K562 (cell line): ENCODE measurements around the gene SIDT2. TPM values are rescaled to one million over a fixed set of nuclear protein-coding genes. Genes with fewer than 3 reads are reported as not detected.
A peak's percentile ranks its signal among the peaks of the same experiment; 100 is the strongest.

Experiments used
- ATAC-seq: fragments of 200-7000 bp; cut with Tn5 transposase; 3 replicates; pipeline ENCODE4 v1.9.1; 2020; ENCODE audit warnings: moderate library complexity
- BruUV-seq: library from RNA; stranded (reverse); fragments of 400-500 nt; replicated peaks from 2 replicates; lab custom pipeline; 2021; lab: Mats Ljungman, UMichigan
- CTCF ChIA-PET: fragments of 300-600 bp; formaldehyde crosslinking; extraction: SDS; loops from one replicate; lab custom pipeline; 2021; ENCODE audit warnings: low intra/inter-chr PET ratio; lab: Yijun Ruan, JAX
- POLR2A ChIA-PET: fragments of 300-600, 350-650 bp; sonication (Branson Sonifier 250); formaldehyde crosslinking; extraction: SDS; loops from one replicate; lab custom pipeline; 2021; ENCODE audit warnings: antibody characterized with exemption, inconsistent platforms; lab: Yijun Ruan, JAX
- DNase-seq, 4 experiments: peaks; one replicate each; pipeline versions ENCODE4 v3.0.0 to v3.0.0-alpha.2; 2011 to 2018; ENCODE audit warnings: low spot score in 3 of 4, mixed read lengths in 3 of 4; ENCODE audit errors: extremely low read depth in 1 of 4
- FAIRE-seq: peaks from 2 replicates; lab custom pipeline; 2011; peaks lifted over from hg19 to GRCh38; lab: Jason Lieb, UNC
- H2AFZ ChIP-seq: 2 replicates; pipeline ENCODE4 v1.6.0; 2011; ENCODE audit warnings: low read depth, low read length, control low read depth, inconsistent platforms
- H3K27ac ChIP-seq: fragments of 200-600 bp; 3 replicates; pipeline ENCODE4 v1.8.0; 2011; ENCODE audit warnings: low read depth, mild to moderate bottlenecking, control low read depth, inconsistent platforms, low read length, moderate library complexity, mixed read lengths; ENCODE audit errors: extremely low read depth
- H3K27me3 ChIP-seq, 2 experiments: fragments of 300-600 bp in 1 of 2; 2 replicates in 1 of 2; 3 replicates in 1 of 2; pipeline versions ENCODE4 v1.6.0 to v1.8.0; 2011; ENCODE audit warnings: inconsistent platforms in 2 of 2, low read length in 2 of 2, mild to moderate bottlenecking in 1 of 2, mixed read lengths in 1 of 2, moderate library complexity in 1 of 2; ENCODE audit not compliant: control insufficient read depth in 2 of 2, insufficient read depth in 2 of 2
- H3K36me3 ChIP-seq: fragments of 300-600 bp; 3 replicates; pipeline ENCODE4 v1.8.0; 2011; ENCODE audit warnings: mild to moderate bottlenecking, low read length, inconsistent platforms; ENCODE audit not compliant: control insufficient read depth, insufficient read depth
- H3K4me1 ChIP-seq, 2 experiments: fragments of 200-600 bp in 1 of 2; replicated peaks in 1 of 2; 2 replicates in 1 of 2; 3 replicates in 1 of 2; pipeline versions ENCODE4 v1.5.1 to v1.8.0; 2011; ENCODE audit warnings: inconsistent platforms in 2 of 2, low read length in 2 of 2, mild to moderate bottlenecking in 1 of 2, mixed read lengths in 1 of 2, moderate library complexity in 1 of 2; ENCODE audit not compliant: control insufficient read depth in 2 of 2, insufficient read depth in 2 of 2
- H3K4me2 ChIP-seq: 2 replicates; pipeline ENCODE4 v1.6.1; 2011; ENCODE audit warnings: low read length, control low read depth, inconsistent platforms, mixed read lengths; ENCODE audit not compliant: insufficient read depth
- H3K4me3 ChIP-seq: fragments of 200-600 bp; sonication (generic), shearing (Covaris generic); 2 replicates; pipeline ENCODE4 v1.5.1; 2016; ENCODE audit warnings: control low read depth, inconsistent platforms
- H3K79me2 ChIP-seq: fragments of 200-600 bp; 3 replicates; pipeline ENCODE4 v1.8.0; 2011; ENCODE audit warnings: low read length, inconsistent platforms; ENCODE audit not compliant: control insufficient read depth, insufficient read depth
- H3K9ac ChIP-seq, 2 experiments: 2 replicates each; pipeline versions ENCODE4 v1.6.0 to v1.6.1; 2011; ENCODE audit warnings: low read depth in 2 of 2, low read length in 2 of 2, control low read depth in 1 of 2, inconsistent platforms in 1 of 2, mild to moderate bottlenecking in 1 of 2, mixed read lengths in 1 of 2; ENCODE audit not compliant: insufficient read depth in 1 of 2
- H3K9me1 ChIP-seq: one replicate; pipeline ENCODE4 v1.6.0; 2011; ENCODE audit warnings: inconsistent platforms, mild to moderate bottlenecking, low read length, moderate library complexity; ENCODE audit not compliant: control insufficient read depth, insufficient read depth
- H3K9me3 ChIP-seq: replicated peaks from 2 replicates; pipeline ENCODE4 v1.5.1; 2011; ENCODE audit warnings: low read depth, low read length, inconsistent platforms; ENCODE audit not compliant: control insufficient read depth, insufficient read depth
- H4K20me1 ChIP-seq: replicated peaks from 2 replicates; pipeline ENCODE4 v1.6.1; 2011; ENCODE audit warnings: low read length, inconsistent platforms, mixed read lengths; ENCODE audit not compliant: control insufficient read depth, insufficient read depth
- NFATC3 ChIP-seq: fragments of 450-650 bp; IDR thresholded peaks from 2 replicates; pipeline ENCODE4 v1.6.1; 2017; ENCODE audit warnings: mild to moderate bottlenecking
- POLR2G ChIP-seq: fragments of 200-400 bp; formaldehyde crosslinking; IDR thresholded peaks from 2 replicates; pipeline ENCODE4 v1.6.1; 2017; ENCODE audit warnings: low read depth, mild to moderate bottlenecking, antibody characterized with exemption, low read length, moderate library complexity
- PPARD ChIP-seq: fragments of 250-450 bp; sonication (Bioruptor Pico); IDR thresholded peaks from 2 replicates; pipeline ENCODE4 v1.8.0; 2022; ENCODE audit warnings: inconsistent platforms, mild to moderate bottlenecking, moderate library complexity
- RAD21 ChIP-seq, 2 experiments: fragments of 250-450 bp in 1 of 2; fragments of 450-650 bp in 1 of 2; sonication (Bioruptor Pico) in 1 of 2; formaldehyde crosslinking in 1 of 2; IDR thresholded peaks in 1 of 2; conservative IDR thresholded peaks in 1 of 2; 2 replicates each; pipeline versions ENCODE4 v1.4.0 to v1.8.0; 2020 to 2022; ENCODE audit warnings: mild to moderate bottlenecking in 2 of 2, moderate library complexity in 1 of 2
- RBFOX2 ChIP-seq: fragments of 200-400 bp; formaldehyde crosslinking; IDR thresholded peaks from 2 replicates; pipeline ENCODE4 v1.6.1; 2017; ENCODE audit warnings: low read depth, mild to moderate bottlenecking, low read length, moderate library complexity
- SMC3 ChIP-seq: conservative IDR thresholded peaks from 2 replicates; pipeline ENCODE4 v1.6.1; 2011; ENCODE audit warnings: low read depth, low read length, improper control_type of control experiment; ENCODE audit not compliant: insufficient read depth
- SPI1 ChIP-seq: IDR thresholded peaks from 2 replicates; pipeline ENCODE4 v1.6.1; 2011; ENCODE audit warnings: low read depth, low read length, control low read depth, borderline replicate concordance
- XRCC3 ChIP-seq: fragments of 450-650 bp; IDR thresholded peaks from 2 replicates; pipeline ENCODE4 v1.6.1; 2017; ENCODE audit warnings: mild to moderate bottlenecking, moderate library complexity
- ZNF766 ChIP-seq: fragments of 200-800 bp; sonication (Bioruptor generic); conservative IDR thresholded peaks from 2 replicates; pipeline ENCODE4 v1.6.1; 2016; ENCODE audit warnings: missing genetic modification characterization, missing compliant biosample characterization
- WGBS: fragments of 100-300 bp; shearing (Covaris generic); methylation state at CpG from one replicate; pipeline ENCODE4 v1.1.6; 2016; ENCODE audit warnings: low coverage, mixed read lengths; ENCODE audit not compliant: insufficient coverage; ENCODE audit errors: missing lambda C conversion rate; 5-methylcytosine and 5-hydroxymethylcytosine counted together
- in situ Hi-C: fragments of 300-500 bp; cut with MboI; formaldehyde crosslinking; loops from 4 replicates; pipeline ENCODE4 v1.15.0; 2018; ENCODE audit warnings: inconsistent platforms, mixed read lengths
- intact Hi-C: fragments of 100-400 bp; cut with micrococcal nuclease; formaldehyde crosslinking; loops from 2 replicates; pipeline ENCODE4 v1.14.2; 2022
- polyA plus RNA-seq, 8 experiments: library from polyadenylated mRNA; depleted of rRNA in 4 of 8; stranded (reverse) in 5 of 8; unstranded in 3 of 8; fragments of >200 nt; fragmentation: Nextera tagmentation in 2 of 8; fragmentation: Illumina TruSeq in 1 of 8; extraction: Ambion mirVana in 2 of 8; extraction: Trizol in 1 of 8; gene quantifications; 2 replicates each; pipeline versions ENCODE4 v1.2.1 to v1.2.3, GENCODE V29; 2011 to 2014; ENCODE audit warnings: inconsistent platforms in 1 of 8, missing spikeins in 1 of 8
- total RNA-seq, 7 experiments: library from RNA; depleted of rRNA in 6 of 7; stranded (reverse); fragments of >200 nt in 6 of 7; fragmentation: Illumina TruSeq in 2 of 7; extraction: Trizol in 2 of 7; gene quantifications; 2 replicates each; pipeline versions ENCODE4 v1.2.1 to v1.2.3, GENCODE V29; 2011 to 2021; ENCODE audit warnings: low replicate concordance in 1 of 7
- TF ChIP-seq, protein P1 (sequence below), 3 experiments: IDR thresholded peaks in 2 of 3; conservative IDR thresholded peaks in 1 of 3; 2 replicates each; pipeline ENCODE4 v1.5.1; 2011 to 2012; ENCODE audit warnings: low read length in 3 of 3, mild to moderate bottlenecking in 3 of 3, control low read depth in 2 of 3, improper control_type of control experiment in 1 of 3, inconsistent platforms in 1 of 3, low read depth in 1 of 3, mixed read lengths in 1 of 3, moderate library complexity in 1 of 3; ENCODE audit not compliant: insufficient read depth in 2 of 3
- TF ChIP-seq, protein P2 (sequence below): fragments of 450-650 bp; formaldehyde crosslinking; IDR thresholded peaks from 2 replicates; pipeline ENCODE4 v1.4.0; 2020; ENCODE audit warnings: mild to moderate bottlenecking, moderate library complexity
- TF ChIP-seq, protein P3 (sequence below): IDR thresholded peaks from 2 replicates; pipeline ENCODE4 v1.6.1; 2011; ENCODE audit warnings: borderline replicate concordance, low read depth, mild to moderate bottlenecking, moderate library complexity, low read length; ENCODE audit not compliant: insufficient read depth, poor library complexity, severe bottlenecking

Gene SIDT2
- total and polyA plus RNA-seq, 9 of the 15 experiments (the other 6 are each of a cell fraction or from before 2014, with no cell fraction given), result 2.4 to 20.2 (median 6.5) TPM

DNA sequence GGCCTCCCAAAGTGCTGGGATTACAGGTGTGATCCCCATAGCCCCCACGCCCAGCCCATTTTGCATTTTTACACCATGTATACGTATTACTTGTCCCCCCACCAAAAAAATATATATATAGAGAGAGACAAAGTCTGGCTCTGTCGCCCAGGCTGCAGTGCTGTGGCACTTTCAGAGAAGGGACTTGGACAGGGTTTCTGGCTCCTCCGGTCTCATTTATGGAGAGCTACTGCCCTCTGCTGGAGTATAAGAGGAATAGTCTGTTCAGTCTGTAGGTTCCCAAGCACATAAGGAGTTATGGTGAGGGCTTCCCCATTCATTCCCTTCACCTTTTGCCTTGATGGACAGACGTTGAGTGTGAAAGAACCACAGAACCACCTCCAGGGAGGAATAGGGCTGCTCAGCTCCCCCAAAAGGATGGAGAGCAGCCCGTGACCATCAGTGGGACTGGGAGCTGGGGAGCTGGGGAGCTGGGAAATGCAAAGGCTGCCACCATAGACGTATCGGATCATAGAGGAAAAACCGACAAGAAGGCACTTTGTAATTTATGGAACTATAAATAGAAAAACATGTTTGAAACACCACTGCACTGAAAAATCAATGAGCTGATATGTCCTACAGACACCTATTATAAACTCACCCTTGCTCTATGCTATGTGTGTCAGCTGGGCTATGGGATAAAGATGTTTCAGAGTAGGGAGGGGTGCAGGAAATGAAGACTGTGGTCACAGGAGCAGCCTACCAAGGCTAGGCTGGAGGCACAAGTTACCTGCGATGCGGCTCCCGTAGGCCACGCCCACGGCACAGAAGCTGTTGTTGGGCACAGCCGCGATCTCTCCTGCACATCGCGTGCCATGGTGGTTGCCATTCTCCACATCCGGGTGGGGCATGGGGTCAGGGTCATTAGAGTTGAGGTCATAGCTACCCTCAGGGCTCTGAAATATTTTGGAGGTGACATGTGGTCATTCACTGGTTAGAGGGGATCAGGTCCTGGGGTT, 48.1 kb downstream of the SIDT2 start:
- in situ Hi-C loops (loop anchor here (10.0 to 25.0 kb wide), 2 partner anchors 342 to 714 kb away; no protein-coding TSS in a partner anchor), intact Hi-C loops (loop anchor here (1.0 to 5.0 kb wide), 5 partner anchors 45 to 494 kb away; partner anchors contain the start of gene APOA5)
- ChIA-PET POLR2A (interaction anchor here (0.6 to 1.0 kb wide), 7 partner anchors 14 to 578 kb away, joined by 3 to 5 read pairs (median 3); no protein-coding TSS in a partner anchor), CTCF (interaction anchor here (0.7 to 1.3 kb wide), 5 partner anchors 45 to 494 kb away, joined by 3 to 12 read pairs (median 4); partner anchors contain the start of gene APOA5)
- no peak overlapping the region for H3K4me3 ChIP-seq
- no peak overlapping the region for H3K9ac ChIP-seq
- WGBS, result 70% methylated on average over 19 of the region's 19 CpGs
- no TSS peak for BruUV-seq
- H3K9me3 ChIP-seq, result no peaks in the 10 kb centered on the region
- H3K36me3 ChIP-seq, result peaks cover 67% of the 10 kb centered on the region
- H4K20me1 ChIP-seq, result peaks cover 10% of the 10 kb centered on the region
- peaks cover 20% of the 10 kb centered on the region for H3K79me2 ChIP-seq
- ATAC-seq, result peak; percentile 83
- no peaks in the 10 kb centered on the region for H3K27me3 ChIP-seq
- peak; percentile 61 to 87 (median 69) for DNase-seq
- no peak overlapping the region for H2AFZ ChIP-seq
- FAIRE-seq, result peak; percentile 93
- H3K9me1 ChIP-seq, result peaks cover 4% of the 10 kb centered on the region
- peaks cover 35 to 41% of the 10 kb centered on the region in 2 experiments; a peak in 4 of 5 replicates for H3K4me1 ChIP-seq
- H3K27ac ChIP-seq, result no peak overlapping the region
- H3K4me2 ChIP-seq, result no peak overlapping the region
- TF ChIP-seq, protein P1, sequence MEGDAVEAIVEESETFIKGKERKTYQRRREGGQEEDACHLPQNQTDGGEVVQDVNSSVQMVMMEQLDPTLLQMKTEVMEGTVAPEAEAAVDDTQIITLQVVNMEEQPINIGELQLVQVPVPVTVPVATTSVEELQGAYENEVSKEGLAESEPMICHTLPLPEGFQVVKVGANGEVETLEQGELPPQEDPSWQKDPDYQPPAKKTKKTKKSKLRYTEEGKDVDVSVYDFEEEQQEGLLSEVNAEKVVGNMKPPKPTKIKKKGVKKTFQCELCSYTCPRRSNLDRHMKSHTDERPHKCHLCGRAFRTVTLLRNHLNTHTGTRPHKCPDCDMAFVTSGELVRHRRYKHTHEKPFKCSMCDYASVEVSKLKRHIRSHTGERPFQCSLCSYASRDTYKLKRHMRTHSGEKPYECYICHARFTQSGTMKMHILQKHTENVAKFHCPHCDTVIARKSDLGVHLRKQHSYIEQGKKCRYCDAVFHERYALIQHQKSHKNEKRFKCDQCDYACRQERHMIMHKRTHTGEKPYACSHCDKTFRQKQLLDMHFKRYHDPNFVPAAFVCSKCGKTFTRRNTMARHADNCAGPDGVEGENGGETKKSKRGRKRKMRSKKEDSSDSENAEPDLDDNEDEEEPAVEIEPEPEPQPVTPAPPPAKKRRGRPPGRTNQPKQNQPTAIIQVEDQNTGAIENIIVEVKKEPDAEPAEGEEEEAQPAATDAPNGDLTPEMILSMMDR (IDR thresholded peaks at IDR 0.05 in 2 of 3, conservative IDR thresholded peaks at IDR 0.05 in 1 of 3; ENCODE audit: insufficient read depth in 2 of 3, low read depth in 1 of 3, low read length in 3 of 3), result peak; percentile 83 to 88 (median 84)
- TF ChIP-seq PPARD (CRISPR knock-in tag) (no peak), SPI1 (0 out of 2 replicates have a peak, but pooled peaks have one; percentile 12), ZNF766 (CRISPR knock-in tag) (0 out of 2 replicates have a peak, but pooled peaks have one; percentile 32), XRCC3 (no peak), RAD21 (CRISPR knock-in tag; conservative IDR thresholded peaks at IDR 0.05 in 1 of 2, IDR thresholded peaks at IDR 0.05 in 1 of 2) (peak; percentile 81 to 88), POLR2G (0 out of 2 replicates have a peak, but pooled peaks have one; percentile 15), SMC3 (peak; percentile 46), RBFOX2 (peak; percentile 25; the same call in 1 of the 2 replicates), NFATC3 (no peak)
- TF ChIP-seq, protein P2, sequence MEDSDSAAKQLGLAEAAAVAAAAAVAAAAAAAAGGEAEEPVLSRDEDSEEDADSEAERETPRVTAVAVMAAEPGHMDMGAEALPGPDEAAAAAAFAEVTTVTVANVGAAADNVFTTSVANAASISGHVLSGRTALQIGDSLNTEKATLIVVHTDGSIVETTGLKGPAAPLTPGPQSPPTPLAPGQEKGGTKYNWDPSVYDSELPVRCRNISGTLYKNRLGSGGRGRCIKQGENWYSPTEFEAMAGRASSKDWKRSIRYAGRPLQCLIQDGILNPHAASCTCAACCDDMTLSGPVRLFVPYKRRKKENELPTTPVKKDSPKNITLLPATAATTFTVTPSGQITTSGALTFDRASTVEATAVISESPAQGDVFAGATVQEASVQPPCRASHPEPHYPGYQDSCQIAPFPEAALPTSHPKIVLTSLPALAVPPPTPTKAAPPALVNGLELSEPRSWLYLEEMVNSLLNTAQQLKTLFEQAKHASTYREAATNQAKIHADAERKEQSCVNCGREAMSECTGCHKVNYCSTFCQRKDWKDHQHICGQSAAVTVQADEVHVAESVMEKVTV (CRISPR knock-in tag), result peak; percentile 80
- TF ChIP-seq, protein P3, sequence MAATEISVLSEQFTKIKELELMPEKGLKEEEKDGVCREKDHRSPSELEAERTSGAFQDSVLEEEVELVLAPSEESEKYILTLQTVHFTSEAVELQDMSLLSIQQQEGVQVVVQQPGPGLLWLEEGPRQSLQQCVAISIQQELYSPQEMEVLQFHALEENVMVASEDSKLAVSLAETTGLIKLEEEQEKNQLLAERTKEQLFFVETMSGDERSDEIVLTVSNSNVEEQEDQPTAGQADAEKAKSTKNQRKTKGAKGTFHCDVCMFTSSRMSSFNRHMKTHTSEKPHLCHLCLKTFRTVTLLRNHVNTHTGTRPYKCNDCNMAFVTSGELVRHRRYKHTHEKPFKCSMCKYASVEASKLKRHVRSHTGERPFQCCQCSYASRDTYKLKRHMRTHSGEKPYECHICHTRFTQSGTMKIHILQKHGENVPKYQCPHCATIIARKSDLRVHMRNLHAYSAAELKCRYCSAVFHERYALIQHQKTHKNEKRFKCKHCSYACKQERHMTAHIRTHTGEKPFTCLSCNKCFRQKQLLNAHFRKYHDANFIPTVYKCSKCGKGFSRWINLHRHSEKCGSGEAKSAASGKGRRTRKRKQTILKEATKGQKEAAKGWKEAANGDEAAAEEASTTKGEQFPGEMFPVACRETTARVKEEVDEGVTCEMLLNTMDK, result peak; percentile 6
